ENCODE measurements around the gene ADA. TPM values are rescaled to one million over a fixed set of nuclear protein-coding genes. Genes with fewer than 3 reads are reported as not detected.
"Not testable (repeated sequence)": the region's sequence is repeated elsewhere in the genome, so short reads cannot be mapped to it uniquely, and the experiment has no call there.

Gene ADA
- polyA plus RNA-seq, 10 donors = 5.1 to 8.5 (median 7.2) TPM

DNA sequence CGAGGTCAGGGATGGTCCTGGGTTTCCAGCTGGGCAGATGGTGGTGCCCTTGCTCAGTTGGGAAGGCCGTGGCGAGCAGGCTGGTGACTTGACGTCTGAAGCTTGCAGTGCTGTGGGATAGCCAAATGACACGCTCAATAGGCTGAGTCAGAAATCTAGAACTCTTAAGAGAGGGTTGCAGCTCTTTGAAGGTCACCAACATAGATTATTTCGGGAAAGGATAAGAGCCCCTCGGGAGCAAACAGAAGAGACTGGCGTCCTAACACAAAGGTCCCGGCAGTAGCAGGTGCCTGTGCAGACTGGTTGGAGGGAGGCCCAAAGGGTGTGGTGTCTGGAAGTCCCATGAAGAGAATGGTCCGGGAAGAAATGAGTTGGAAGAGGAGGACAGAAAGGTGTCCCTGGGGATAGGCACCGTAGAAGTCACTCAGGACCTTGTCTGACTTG lies 50.7 kb downstream of the ADA start:
- DNase-seq = peak in 1 of 3 donors; percentile 16

DNA sequence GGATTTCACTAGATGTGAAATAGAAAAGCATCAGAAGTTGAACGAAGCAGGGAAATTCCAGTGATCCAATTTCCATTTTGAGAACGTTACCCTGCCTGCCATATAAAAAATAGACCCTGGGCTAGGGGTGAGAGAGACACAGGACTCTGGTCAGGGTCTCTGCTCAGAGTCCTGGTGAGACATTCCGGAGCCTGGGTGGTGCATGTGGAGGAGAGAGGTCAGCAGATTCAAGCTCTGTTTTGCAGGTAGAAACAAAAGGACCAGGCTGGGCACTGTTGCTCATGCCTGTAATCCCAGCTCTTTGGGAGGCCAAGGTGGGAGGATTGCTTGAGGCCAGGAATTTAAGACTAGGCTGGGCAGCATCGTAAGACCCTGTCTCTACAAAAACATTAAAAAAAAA lies 51.2 kb downstream of the ADA start:
- no peak for DNase-seq

DNA sequence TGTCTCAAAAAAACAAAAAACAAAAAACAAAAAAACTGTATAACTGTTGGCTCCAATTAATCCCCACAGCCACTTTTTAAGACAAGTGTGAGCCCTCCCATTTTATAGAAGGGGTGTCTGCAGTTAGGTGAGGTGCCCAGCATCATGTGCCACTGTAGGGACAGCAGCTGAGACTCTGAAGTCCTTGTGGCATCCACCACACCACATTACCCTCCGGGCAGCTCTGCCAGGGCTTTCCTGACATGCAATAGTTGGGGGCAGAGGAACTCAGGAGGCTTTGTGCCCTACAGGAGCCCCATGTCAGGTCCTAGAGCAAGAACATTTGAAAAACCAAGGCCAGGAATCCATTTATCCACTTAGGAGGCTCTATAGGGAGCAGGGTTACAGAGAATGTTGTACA lies 51.8 kb downstream of the ADA start:
- DNase-seq = no peak

DNA sequence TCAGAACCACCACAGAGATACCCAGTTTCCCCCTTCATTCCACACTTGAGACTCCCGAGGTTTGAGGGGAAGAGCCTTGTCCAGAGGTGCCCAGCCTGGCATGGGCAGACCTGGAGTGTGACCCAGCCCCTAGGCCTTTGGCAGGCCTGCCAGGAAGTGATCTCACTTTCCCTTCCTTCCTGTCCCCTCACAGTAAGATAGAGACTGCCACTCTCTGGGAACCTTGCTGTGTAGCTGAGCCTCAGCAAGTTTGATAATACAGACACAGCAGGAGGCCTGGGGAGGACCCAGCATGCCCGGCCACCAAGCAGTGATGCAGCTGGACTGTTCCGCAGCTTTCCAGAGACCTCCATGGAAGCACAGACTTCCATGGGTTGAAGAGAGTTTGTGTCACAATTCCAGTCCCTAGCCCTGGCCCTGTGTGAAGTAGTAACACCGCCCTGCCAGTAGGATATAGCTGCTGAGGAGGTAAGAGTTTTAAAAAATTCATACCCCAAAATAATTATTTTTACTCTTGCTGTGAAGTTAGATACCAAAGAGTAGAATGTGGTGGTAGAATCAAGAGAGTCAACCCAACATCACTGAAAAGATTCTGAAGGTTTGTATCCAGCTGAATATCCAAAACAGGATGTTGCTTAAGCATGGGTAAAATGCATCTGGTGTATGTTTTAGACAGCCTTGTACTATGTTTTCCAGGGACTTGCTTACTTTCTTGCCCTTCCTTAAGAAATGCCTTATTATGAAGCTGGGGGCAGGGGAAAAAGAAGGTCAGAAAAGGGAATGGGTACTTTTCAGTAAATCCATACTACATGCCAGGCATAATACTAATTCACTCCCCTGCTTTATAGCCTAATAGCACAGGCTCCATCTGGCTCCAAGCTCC lies 52.8 kb downstream of the ADA start:
- peak in 1 of 3 donors; percentile 32 for DNase-seq

DNA sequence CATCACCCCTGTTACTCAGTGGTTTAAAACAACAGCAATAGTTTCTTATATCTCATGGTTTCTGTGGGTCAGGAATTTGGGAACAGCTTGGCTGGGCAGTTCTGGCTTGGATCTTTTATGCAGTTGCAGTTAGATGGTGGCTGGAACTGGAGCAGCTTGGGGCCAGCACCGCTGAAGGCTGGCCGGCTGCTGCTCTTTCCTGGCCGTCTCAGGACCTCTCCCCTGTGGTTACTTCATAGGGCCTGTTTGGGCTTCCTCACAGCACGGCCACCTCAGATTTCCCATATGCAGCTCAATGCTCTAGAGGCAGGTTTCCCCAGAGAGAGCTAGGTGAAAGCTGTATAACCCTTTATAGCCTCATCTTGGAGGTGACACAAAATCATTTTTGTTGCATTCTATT lies 53.6 kb downstream of the ADA start:
- peak in 1 of 3 donors; percentile 22 for DNase-seq

DNA sequence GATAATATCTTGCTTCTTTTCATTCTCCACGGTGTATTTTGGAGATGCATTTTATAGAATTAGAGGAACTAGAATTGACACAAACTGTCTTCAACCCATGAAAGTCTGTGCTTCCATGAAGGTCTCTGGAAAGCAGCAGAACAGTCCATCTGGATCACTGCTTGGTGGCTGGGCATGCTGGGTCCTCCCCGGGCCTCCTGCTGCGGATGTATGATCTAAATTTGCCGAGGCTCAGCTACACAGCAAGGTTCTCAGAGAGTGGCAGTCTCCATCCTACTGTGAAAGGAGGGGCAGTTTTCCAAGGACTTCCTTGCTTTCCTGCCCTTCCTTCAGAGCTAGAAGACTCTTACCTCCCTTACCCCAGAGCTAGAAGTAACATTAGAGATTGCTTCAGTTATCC lies 54.0 kb downstream of the ADA start:
- DNase-seq = no peak

DNA sequence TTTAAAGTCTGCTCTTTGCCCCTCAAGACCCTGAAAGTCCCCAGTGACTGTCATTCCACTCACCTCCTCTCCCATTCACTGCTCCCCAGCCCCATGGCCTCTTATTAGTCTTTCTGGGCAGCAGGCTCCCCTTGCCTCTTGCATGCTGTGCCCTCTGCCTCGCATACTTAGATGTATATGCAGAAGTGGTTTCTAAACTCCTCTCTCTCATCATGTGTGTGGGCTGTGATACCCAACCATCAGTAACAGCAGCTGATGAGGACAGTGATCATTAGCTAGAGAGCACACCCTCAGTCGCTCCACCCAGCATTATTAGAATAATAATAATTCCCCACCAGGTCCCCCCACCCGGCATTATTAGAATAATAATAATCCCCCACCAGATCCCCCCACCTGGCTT lies 54.6 kb downstream of the ADA start:
- no peak for DNase-seq

DNA sequence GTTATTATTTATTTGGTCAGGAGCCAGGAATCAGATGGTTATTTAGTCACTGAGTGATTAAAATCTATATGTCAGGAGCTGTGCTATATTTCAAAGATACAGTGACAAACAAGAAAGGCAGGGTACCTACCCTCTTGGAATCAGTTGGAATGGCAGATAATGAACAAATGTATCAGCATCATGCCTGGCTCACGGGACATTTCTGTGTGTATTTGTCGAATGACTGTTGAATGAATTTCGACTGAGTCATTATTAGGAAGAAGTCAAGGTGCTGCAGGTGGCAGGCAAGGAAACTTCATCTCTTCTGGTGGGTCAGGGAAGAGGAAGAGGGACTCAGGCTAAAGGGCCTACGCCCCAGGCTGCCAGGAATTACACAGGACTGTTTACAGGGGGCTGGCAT lies 55.5 kb downstream of the ADA start:
- no peak for DNase-seq

DNA sequence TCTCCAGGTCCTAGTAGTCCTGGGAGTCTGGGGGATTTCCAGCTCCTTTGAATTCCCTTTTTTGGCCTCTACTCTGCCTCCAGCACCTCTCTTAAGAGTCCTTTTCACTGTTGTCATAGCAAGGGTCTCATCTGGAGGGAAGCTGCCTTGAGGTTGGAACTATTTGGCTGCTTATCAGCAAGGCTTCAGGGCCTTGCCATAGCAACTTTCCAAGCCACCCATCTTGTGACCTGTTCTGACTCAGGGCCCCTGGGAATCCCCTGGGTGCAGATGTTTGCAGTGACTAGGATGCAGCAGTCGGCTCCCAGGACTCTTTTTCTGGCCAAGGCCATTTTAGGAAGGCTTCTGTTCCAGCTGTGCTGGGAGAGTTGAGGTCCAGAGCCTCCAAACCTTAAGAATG lies 56.8 kb downstream of the ADA start:
- DNase-seq = peak in 1 of 3 donors; percentile 42

DNA sequence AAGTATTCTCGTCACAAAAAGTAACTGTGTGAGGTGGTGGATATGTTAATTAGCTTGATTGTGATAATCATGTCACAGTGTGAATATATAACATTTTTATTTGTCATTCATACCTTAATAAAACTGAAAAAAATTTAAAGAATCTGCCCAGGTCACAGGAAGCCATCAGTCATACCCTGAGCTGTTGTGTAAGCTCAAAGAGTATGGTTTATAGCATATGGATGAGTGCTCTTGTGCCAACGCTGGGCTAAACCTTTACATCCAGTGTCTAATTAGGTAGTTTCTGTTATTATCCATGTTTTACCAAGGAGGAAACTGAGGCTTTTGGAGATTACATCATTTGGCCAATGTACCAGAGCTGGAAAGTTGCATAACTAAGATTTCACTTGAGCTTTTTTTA lies 57.7 kb downstream of the ADA start:
- no peak for DNase-seq

DNA sequence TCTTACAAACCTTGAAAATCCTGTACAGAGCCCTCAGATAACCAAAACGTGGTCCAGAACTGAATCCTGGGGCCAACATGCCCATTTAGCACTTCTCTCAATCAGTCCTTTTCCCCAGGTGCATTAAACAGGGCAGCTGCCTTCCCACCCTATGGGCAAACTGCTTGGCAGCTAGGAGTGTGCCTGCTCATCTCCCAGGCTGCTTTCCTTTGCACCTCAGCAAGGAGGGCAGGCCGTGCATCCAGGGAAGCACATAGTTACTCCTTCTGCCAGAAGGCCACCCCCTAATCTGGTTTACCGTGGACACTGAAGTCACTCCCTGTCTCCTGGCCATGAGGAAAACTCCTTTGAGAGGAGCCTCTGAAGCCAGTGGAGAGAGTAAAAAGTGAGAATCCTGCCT lies 59.1 kb downstream of the ADA start:
- DNase-seq = no peak

DNA sequence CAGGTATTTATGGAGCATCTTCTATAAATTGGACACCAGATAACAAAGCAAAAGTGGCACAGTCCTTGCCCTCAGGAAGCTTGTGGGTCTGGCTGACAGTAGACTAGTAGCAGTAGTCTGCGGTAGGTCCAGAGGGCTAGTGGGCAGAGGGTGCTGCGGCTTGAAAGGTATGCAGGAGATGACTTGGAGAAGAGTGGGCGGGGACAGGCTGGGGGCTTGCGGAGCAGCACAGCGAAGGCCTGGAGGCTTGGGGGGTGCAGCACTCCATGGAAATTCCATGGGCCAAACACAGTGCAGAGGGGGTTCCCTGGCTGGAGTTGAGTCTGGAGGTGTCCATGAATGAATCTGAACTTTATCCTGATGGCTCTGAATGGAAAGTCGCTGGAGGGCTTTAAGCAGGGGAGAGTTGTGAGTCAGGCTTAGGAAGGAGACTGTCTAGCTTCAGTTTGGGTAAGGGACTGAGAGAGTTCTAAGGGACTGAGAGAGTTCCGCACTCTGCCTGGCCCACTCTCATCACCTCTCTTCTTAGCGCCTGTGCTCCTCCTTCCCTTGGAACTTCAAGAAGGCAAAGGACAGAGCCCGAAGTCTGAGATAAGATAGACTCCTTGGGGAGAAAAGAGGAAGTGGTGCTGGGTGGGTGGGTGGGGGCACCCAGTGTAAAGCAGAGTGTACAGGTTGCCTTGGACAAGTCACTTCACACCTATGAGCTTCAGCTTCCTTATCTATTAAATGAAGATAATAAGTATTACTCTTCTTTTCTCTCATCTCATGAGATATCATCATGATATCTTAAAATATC lies 60.3 kb downstream of the ADA start:
- DNase-seq = no peak

DNA sequence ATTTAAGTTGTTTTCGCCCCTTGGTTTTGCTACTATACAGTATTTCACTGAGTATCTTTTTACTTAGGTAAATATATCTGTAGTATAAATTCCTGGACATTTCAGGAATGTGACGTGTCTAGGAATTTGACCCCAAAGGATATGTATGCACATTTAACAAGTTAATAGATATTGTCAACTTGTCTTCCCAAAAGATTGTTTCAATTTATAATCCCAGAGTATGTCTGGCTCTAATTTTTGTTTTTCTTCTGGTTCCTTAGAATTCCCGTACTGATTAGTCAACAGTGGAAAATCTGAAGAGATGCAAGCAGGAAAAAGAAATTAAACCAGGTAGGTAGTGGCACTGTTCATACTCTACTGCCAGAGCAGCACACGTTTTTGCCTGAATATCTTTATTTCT lies 62.0 kb downstream of the ADA start:
- no peak for DNase-seq

DNA sequence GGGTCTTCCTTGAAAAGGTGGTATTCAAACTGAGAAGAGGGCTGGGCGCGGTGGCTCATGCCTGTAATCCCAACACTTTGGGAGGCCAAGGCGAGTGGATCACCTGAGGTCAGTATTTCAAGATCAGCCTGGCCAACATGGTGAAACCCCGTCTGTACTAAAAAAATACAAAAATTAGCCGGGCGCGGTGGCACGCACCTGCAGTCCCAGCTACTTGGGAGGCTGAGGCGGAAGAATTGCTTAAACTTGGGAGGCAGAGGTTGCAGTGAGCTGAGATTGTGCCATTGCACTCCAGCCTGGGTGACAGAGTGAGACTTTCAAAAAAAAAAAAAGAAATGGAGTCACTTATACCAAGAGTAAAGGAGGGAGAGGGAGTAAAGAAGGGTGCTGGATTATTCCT lies 63.2 kb downstream of the ADA start:
- not testable (repeated sequence) for DNase-seq

DNA sequence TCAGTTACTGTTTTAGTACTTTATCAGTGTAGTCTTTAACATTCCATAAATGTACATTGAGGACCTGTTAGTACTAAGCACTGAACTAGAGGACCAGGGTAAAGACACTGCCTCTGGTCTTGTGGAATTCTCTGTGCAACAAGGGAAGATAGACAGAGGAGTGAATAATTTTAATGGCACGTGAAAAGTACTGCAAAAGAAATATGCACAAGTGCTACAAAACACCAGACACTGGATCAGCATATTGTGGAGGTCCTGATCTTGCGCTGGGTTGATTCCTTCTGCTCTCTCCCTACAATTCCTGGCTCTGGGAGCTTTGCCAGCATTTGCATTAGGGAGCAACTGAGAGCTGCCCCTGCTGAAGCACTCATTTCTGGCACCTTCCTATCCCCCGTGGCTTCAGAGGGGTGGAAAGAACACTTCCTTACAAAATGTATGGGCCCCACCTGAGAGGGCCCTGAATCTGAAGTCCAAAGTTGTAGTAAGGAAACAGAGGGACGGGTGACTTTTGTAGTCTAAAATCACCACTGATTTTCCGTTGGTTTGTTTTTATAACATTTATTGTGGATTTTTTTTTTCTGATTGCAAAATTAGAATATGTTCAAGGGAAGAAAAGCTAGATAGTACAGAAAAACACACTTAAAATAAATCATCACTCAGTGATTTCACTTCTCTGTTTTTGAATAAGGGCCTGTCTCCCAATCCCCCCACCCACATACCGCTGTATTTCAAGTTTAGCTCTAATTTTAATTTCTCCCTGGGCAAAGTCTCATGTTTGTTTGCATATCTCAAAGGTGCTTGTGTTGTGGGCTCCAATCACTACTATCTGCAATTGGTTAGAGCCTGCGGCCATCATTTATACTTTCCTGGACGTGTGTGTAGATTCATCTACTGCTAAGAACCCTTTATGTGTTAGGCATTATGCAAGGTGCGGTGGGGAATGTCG lies 64.2 kb downstream of the ADA start:
- DNase-seq = peak in 1 of 3 donors; percentile 34

DNA sequence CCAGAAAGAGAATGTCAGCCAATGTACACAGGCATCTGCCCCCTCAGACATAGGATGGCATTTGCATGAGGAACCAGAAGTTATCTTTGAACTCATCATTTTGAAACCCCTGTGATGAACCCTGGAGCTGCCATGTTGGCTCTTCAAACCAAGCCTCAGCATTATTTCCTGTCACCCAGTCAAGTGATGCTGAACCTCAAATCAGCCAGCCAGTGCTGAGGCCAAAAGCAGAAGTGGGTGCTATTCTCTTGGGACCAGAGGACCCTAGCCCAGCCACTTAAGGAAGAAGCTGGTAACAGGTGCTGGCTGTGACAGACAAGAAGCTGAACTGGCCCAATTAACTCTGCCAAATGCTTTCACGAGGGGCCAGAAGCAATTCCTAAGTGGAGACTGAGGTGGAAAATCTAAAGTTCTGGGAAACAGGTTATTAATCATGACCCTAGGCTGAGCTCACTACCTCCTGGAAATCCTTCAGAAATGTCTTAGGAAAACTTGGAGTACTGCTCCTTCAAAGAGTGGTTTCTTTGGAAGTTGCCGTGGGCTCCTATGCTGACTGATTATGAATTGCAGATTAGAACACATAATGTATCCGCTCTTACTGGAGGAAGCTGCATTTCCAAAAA lies 65.1 kb downstream of the ADA start:
- no peak for DNase-seq

DNA sequence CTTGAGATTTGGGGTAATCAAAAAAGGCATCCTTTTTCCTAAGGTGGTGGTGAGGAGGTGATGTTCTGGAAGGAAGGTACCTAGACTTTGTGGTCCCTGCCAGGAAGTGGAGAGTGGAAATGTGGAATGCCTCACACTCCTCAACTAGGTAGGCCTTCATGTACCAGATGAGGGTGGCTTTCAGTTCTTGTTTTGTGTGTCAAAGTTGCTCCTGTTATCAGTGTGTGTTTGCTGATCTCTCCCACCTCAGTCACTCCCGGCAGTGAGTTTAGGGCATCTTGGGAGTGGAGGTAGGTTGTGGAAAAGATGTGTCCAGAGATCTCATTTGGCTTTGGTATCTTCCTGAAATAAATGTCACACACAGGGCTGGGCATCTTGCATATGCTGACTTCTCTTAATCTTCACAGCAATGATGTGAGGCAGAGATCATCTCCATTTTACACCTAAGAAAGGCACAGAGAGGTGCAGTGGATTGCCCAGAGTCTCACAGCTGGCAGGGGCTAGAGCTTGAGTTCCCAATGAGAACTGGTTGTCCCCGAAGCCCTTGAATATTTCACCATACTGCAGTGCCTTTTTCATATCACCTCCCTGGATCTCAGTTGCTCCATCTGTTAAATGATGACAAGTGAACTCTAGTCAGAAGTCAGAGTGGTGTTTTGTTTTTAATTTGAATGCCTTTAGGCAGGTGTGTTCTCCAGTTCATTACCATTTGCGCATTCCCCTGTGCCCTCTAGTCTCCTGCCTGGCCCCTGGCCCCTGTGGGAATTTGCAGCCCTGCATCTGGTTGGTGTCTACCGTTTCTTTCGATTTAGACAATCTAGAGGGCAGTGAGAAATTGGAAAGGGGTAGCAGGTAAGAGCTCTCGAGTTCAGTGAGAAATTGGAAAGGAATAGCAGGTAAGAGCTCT lies 66.2 kb downstream of the ADA start:
- DNase-seq = no peak

DNA sequence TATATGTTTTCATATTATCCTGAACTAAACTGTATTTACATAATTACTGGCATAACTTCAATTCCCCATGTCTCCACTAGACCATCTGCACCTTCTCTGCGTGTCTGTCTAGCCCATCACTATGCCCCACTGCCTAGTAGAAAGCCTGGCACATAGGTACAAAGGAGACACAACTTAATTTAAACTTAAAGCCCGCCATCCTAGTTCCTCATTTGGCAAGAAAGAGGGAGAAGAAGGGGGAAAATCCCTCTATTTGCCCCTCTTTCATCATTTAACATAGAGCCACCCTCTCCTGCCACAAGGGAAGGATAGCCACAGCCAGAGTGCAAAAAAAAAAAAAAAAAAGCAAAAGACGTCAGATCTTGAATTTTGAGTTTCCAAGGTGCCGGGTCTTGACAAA lies 67.3 kb downstream of the ADA start:
- no peak for DNase-seq

DNA sequence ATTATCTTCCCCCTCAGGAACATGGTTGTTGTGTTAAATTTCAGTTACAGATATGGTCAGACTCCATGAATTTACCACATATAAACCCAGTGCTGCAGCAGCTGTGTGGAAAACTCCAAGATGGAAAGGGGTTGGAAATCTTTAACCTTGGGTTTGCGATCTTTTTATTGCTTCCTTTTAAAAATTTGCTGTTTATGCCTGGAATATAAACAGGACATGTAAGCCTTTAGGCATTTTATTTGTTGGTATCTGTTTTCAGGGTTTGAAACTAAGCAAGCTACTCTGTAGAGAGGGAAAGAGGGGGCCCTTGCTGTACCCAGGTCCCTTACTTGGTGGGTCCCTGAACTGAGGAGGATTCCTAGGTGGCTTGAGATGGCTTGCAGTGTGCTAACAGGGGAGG lies 68.3 kb downstream of the ADA start:
- DNase-seq = peak in 1 of 3 donors; percentile 50

DNA sequence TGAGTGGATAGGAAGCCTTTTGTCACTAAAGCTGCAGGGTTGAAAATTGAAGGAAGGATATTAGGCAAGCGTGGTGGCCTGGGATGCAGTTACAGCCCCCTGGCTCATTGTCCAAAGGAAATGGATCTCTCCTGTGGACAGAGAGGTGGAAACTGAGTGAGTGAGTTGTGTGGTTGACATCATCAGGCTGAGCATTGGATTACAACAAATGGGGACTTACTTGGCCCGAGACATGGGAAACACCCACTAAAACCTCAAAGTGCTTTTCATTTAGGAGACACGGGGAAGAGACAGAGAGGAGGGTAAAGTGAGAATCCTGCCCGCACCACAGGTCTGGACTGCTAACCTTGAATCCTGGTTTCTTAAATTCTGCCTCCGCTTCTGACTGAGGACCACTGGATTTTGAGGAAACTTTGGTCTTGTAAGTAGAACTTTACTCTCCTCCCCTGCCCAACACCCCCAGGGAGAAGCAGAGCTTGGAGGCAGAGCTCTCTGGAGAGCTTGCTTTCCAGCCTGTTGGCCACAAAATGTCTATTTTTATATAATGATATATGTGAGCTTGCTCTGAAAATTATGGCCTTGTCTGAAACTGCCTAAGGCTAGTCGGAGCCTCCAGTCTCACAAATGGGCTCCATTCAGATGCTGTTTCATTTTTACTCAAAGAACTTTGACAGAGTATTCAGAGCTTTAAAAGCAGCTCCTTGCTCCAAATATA lies 69.0 kb downstream of the ADA start, which contains the start of gene PKIG:
Gene PKIG, plus strand, starts transcription at position 269 of the 715 bp plus-strand sequence. CDS start 31,978 bp downstream, outside the sequence.
- peak; percentile 74 to 90 (median 83) for DNase-seq
